CD4-positive, alpha-beta T cell treated with Interleukin-21 for 1 hour (primary cell): Measurements from ENCODE around the gene CDC5L.

Experiments used
- DNase-seq: peaks from one replicate; pipeline ENCODE4 v3.0.0-alpha.2; 2020

The CDC5L gene

GRCh38 chr6:44477293-44477894 lies 89.9 kb downstream of the CDC5L start:
- DNase-seq, result no peak

GRCh38 chr6:44478158-44478557 lies 90.7 kb downstream of the CDC5L start:
- no peak for DNase-seq

DNA sequence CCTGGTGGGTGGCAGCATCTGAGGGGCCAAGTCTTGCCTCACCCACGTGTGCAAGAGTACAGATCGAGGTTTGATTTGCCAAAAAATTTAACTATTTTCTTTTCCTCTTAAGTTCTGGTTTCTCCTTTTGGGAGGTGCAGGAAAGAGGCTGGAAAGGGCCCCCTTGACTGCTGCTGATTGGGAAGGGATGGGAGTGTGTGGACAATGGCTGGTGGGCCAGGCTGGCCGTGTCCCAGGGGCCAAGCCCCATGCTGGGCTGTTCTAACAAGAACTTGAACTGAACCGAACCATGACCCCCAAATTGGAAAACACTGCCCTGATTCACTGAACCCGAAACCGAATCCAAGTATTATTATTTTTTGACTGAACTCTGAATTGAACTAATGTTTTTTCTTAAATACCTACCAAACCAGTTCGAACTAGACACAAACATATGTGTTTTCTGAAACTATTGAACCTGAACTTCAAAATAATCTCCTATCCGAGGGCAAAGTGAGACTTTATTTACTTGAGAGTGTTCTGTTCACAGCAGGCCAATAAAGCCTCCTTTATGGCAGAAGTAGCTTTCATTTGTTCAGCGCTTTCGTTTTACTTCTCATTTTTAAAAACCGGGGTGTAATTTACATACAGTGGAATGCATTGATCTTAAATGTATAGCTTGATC lies 91.2 kb downstream of the CDC5L start:
- DNase-seq, result no peak

- DNase-seq, result no peak
These were observed 92.6 kb downstream of the CDC5L start for GRCh38 chr6:44480097-44480541.

GRCh38 chr6:44481056-44481455 lies 93.5 kb downstream of the CDC5L start:
- DNase-seq, result no peak

- no peak for DNase-seq
These were observed 94.3 kb downstream of the CDC5L start for GRCh38 chr6:44481760-44482159.

DNA sequence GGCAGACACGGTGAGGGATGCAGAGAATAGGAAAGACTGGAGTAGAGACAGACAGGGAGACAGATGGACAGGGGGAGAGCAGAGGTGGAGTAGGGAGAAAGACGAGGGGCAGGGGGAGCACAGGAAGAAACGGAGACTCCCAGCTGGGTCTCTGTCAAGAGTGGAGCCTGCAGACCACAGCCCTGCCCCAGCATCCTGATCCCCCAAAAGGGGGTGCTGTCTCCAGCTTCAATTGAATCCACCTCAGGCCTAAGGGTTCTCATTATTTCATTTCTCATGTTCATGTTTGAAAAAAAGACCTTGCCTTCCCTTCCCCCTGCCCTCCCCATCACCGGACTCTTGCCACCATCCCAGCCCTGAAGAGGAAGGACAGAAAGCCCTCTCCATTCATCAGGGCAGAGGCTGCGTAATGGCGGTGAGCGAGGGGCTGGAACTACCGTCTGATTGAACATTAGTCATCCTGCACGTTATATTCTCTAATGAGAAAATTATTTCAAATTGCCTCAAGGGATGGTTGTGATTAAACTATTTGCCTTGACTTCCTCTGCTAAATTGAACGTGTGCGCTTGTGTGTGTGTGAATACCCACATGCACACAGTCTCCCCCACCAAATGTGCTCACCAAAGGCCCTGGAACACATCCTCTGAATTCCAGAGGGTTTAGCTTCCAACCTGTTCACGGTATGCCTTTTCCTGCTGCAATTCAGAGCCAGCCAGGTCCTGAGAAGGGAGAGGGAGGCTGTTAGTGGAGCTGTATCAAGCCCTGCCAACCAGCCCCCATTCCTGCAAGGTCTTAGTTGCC lies 98.3 kb downstream of the CDC5L start:
- DNase-seq, result no peak

- no peak for DNase-seq
These were observed 99.5 kb downstream of the CDC5L start for GRCh38 chr6:44487002-44487401.

DNA sequence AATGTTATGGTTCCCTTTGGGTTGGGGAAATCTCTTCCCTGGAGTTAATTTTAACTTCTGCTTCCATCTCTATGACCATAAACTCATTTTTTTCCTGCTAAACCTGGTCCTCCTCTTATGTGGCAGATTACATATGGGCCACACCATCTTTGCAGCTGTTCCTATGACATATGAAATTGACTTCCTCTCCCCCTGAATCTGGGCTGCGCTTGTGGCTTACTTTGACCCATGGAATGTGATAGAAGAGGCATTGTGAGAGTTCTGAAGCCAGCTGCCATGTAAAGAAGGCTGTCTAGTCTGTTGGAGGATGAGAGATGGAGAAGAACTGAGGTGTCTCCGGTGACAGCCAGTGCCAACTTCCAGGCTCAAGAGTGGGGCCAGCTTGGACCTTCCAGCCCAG lies 100.1 kb downstream of the CDC5L start:
- DNase-seq, result no peak

DNA sequence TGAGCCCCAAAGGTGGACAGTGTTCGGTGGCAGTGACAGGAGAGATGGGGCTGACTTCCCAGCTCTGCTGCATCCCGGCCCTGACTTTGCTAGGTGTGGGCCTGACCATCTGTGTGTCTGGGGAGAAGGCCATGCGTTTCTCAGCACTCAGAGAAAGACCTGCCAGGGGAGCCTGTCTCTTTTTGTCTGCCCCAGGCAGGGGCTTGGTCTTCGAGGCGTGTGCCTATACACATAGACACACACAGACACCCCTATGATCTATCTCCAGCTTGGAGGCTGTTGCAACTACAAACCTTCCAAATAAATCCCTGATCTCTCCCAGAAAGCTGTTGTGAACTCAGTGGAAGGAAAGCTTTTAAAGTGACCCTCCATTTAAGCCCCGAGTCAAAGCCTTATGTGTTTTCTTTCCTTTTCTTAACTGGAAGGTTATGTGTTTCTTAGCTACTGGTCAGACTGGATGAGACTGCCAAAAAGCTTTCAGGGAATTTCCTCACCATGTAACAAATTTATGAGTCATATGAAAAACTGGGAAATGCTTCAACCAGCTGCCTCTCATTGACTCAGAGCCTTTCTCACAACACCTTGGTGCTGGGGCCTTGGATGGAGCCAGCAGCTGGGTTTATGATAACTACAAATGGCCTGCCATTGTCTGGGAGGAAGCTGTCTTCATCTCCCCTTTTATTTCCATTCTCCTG lies 102.6 kb downstream of the CDC5L start:
- DNase-seq, result no peak

DNA sequence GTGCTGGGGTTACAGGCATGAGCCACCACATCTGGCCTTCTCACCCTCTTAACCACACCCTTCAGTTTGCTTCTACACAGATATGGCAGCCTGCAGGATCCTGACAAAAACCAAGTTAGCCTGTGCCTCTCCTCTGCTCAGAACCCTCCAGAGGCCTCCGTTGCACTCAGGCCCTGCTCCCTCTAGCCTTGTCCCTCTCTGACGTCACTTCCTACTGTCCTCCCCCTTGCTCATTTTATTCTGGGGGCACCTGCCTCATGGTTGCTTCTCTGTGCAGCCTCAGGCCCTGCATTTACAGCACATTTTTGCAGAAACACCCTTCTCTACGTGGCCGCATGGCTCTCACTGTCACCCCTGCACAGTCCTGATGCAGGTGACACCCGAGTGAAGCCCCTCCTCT lies 105.6 kb downstream of the CDC5L start:
- no peak for DNase-seq

- DNase-seq, result no peak
These were observed 106.1 kb downstream of the CDC5L start for GRCh38 chr6:44493593-44493992.

DNA sequence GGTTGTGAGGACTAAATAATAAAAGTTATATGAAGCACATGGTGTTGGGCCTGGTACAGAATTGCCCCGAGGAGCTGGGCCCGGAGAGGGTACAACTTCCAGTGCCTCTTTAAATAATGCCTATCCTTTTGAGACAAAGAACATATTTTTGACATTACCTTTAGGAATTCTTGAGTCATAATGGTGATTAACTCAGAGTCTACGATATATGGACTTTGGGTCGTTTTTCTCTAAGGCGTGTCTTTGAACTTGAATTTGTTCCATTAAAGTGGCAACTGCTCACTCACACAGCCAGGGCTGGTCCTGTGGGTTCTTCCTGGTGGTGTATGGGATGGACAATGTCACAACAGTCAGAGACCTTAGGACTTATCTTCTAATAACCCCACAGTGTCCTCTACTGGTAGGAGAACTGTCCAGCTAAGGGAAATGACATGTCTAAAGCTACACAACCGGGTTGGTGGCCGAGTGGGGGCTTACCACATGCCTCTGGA lies 106.5 kb downstream of the CDC5L start:
- no peak for DNase-seq

DNA sequence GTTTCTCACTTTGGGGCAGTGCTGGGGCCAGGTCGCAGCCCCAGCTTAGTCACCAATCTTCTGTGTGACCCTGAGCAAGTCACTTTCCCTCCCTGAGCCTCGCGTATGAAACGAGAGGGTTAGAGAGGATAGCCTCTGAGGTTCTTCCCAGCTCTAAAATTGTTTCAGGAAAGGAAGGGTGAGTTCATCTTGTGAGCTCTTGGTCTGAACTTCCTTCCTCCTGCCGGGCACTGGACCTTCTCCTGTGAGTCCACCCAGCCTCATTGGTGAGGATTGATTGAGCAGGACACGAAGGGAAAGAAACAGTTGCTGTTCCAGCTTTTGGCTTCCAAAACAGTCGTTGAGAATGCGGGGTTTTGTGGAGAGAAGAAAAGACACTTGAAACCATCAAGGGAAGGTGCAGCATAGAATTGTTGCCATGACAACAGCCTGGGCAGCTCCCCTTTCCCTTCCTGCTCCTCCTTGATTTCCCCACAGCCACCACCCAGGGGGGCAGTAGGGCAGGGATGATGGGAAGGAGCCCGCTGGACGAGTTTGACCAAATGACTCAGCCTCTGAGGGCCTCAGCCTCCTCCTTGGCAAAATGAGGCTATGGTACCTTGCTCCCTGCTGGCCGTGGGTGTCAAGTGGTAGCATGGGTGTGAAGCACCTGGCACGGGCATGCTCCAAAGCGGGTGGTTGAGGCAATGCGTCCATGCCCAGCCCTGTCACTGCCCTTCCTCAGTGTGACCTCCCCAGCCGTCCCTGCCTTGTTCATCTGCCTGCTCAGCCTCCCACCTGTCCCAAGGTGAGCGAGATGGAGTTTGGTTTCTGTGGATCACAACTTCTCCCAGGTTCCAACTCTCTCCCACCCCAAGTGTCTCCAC lies 107.8 kb downstream of the CDC5L start:
- DNase-seq, result no peak

GRCh38 chr6:44496665-44497369 lies 109.3 kb downstream of the CDC5L start:
- DNase-seq, result no peak

DNA sequence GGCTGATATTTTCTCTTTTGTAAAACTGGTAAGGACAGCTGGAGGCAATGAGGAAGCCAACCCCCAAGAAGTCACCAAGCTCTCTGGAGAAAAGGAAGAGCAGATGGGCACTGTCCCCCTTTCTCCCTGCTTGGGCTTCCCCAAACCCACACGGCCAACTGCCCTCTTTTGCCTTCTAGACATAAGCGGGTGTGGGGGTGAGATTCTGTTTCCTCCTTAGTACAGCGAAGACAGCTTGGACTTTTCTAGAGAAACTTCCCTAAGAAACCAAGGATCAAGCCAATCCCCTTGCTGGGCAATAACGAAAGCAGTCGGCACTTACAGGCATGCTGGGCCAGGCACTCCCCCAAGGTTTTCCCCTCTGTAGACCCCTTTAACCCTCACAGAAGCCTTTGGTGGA lies 110.3 kb downstream of the CDC5L start:
- no peak for DNase-seq

DNA sequence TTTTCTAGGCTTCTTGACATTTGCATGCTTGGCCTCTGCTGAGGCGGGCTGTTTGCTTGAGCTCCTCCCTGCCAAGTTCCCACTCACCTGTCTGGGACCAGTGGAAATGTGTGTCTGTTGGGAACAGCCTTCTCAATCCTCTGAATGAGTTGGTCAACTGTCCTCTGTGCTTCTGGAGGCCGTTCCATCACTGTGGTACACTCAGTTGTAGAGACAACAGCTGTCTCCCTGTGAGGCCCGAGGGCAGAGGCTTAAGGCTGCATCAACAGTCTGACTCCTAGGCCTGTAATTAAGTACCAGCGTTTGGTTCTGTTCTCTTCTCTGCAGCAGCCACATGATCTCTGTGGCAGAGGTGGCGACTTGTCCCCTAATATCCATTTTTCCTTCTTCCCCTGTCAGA lies 110.9 kb downstream of the CDC5L start:
- DNase-seq, result no peak

GRCh38 chr6:44499609-44500008 lies 112.1 kb downstream of the CDC5L start:
- DNase-seq, result no peak
